HTERT RPE-1 (cell line): ENCODE measurements around the gene RIPOR3.
"Not testable (repeated sequence)": the region's sequence is repeated elsewhere in the genome, so short reads cannot be mapped to it uniquely, and the experiment has no call there.

Experiments used
- in situ Hi-C: fragments of 300-500 bp; cut with MboI; formaldehyde crosslinking; loops from 4 replicates; pipeline ENCODE4 v1.14.3; 2020; ENCODE audit warnings: low sequenced_read_pairs

The RIPOR3 gene

GRCh38 chr20:50663095-50663821, 28.1 kb downstream of the RIPOR3 start:
- in situ Hi-C loops = no loop called here

DNA sequence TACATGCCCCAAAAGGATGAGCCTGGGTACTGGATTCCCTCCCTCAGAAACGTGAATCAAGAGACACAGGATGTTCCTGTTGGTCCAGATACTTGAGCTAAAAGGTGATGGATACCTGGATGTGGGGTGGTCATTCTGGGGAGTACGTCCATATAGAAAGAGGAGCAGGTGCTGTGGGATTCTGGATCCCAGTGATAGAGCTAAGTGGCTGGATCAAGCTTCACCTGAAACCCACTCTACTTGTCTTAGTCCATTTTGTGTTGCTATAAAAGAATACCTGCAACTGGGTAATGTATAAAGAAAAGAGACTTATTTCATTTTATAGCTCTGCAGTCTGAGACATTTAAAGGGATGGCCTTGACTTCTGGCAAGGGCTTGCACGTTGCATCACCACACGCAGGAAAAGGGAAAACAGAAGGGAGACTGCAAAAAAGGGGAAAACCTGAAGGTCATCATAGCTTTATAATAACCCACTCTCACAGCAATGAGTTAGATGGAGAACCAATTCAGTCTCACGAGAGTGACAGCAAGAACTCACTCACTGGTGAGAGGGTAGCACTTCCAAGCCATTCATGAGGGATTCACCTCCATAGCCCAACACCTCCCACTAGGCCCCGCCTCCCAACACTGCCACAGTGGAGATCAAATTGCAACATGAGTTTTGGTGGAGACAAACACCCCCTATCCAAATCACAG, 31.2 kb downstream of the RIPOR3 start:
- in situ Hi-C loops = no loop called here

- in situ Hi-C loops = no loop called here
Observed at GRCh38 chr20:50658804-50659380, 32.5 kb downstream of the RIPOR3 start.

- in situ Hi-C loops = no loop called here
Observed at GRCh38 chr20:50655311-50655880, 35.9 kb downstream of the RIPOR3 start.

DNA sequence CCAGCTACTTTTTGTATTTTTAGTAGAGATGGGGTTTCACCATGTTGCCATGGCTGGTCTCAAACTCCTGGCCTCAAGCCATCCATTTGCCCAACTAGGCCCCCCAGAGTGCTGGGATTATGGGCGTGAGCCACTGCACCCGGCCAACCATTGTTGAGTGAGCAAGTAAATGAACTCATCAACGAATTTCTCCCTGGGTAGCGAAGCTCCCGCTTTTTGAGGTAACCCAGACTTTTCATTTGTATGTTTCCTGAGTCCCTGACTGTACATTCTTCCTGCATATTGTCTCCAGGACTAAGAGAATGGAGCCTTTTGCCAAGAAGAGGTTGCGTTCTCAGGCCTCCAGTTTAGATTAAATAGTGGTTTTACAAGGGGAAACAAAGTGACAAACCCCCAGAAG, 36.4 kb downstream of the RIPOR3 start:
- in situ Hi-C loops = no loop called here

GRCh38 chr20:50652702-50653294, 38.5 kb downstream of the RIPOR3 start:
- in situ Hi-C loops = no loop called here

GRCh38 chr20:50651676-50652075, 39.7 kb downstream of the RIPOR3 start:
- in situ Hi-C loops = no loop called here

- in situ Hi-C loops = no loop called here
Observed at GRCh38 chr20:50649590-50649989, 41.8 kb downstream of the RIPOR3 start.

GRCh38 chr20:50648651-50649050, 42.7 kb downstream of the RIPOR3 start:
- in situ Hi-C loops = no loop called here

GRCh38 chr20:50646483-50646996, 44.8 kb downstream of the RIPOR3 start:
- in situ Hi-C loops = no loop called here

DNA sequence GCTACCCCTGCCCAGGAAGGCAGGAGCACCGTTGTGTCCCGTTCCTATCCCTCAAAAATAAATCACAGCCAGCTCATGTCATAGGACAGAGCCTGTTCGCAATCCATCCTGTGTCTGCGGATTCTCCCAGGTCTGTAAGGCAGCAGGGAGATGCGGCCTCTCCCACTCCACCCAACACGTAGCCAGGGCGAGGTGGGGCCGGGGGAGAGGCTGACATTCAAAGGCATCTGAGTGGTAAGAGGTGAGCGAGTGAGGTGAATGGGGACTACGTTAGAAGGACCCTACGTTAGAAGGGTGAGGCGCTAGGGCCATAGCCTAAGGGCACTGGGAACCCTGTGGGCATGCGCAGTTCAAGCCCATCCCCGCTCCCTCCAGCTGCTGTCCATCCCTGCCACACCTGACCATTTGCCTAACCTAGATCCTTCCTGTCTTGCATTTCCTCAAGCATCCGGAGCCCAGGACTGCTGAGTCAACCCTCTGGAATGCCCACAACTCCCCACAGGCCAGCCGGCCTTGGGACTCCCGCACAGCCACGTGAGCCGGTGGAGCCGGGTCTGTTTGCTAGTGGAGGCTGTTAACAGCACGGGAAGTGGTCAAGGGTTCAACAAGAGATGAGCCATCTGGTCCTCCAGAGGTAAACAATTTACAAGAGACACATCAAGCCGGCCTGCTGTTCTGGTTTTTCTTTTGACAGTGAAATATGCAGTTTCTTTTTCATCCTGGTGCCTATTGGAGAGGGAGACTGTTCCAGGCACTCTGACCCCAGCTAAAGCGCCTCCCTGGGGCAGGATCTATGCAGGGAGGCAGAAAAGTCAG, 45.9 kb downstream of the RIPOR3 start:
- in situ Hi-C loops = no loop called here

GRCh38 chr20:50642288-50642803, 49.0 kb downstream of the RIPOR3 start:
- in situ Hi-C loops = no loop called here

GRCh38 chr20:50641625-50642287, 49.6 kb downstream of the RIPOR3 start:
- in situ Hi-C loops = not testable (repeated sequence)

DNA sequence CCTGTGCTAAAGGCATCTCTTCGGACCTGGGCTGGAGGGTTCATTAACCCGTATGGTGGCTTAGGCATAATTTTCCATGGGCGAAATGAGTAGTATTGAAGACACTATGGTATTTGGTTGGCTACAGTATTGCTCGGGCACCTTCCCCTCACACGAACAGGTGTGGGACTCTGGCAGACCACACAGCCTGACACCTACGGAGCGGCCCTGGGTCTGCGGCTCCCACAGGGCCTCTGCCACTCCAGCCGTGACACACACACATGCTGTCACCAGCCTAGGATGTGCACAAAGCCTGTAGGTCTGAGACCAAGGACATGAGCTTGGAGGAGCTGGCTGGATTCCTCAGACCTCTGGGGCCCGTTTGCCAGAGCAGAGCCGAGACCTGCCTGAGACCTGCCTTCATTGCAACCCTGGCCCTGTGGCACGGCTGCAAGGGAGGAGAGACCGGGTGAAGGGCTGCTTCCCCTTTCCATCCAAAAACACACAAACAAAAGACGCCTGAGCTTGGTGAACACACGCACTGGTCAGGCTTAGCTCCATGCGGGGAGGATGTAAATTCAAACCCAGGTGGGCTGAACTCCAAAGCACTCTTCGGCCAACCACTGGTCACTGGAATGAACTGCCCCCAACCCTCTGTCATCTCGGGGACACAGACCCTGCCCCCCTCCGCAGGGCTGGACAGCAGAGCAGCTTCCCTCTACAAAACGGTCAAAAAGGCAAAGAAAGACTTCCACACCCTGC, 51.2 kb downstream of the RIPOR3 start:
- in situ Hi-C loops = not testable (repeated sequence)

DNA sequence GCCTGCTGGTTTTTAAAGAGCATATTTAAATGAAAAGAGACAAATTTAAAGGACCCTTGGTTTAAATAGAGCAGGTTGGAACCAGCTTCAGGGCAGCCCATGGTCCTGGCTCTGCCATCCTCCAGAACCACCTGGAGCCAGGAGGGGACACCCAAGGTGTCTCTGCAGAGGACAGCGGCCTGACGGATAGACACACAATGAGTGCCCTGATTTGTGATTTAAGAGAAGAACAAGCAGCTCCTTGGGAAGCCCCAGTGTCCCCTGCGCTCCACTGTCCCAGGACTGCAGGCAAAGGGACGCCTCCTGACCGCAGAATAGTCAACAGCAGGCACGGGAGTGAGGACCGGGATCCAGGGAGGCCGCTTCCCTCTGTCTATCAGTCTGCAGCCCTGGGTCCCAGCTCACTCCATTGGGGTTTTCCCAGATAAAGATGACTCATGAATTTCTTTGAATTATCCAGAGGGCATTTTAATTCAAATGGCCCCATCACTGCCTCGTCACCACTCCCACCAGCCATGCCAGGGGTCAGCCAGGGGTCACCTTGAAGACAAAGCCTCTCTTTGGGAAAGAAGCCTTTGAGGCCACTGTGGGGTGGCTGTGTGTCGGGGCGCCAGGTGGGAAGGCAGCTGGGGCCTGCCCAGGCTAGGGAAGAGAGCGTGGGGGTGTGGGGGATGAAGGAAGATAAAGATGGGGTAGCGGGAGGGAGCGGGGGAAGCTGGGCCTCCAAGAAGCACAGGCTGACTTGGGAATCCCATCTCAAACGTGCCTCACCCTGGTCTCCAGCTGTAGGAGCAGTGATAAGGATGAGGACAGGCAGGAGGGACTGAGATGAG, 53.1 kb downstream of the RIPOR3 start:
- in situ Hi-C loops = not testable (repeated sequence)

- in situ Hi-C loops = no loop called here
Observed at GRCh38 chr20:50636601-50637540, 54.5 kb downstream of the RIPOR3 start.
